ENCODE results near the gene TAS2R60.

The TAS2R60 gene

DNA sequence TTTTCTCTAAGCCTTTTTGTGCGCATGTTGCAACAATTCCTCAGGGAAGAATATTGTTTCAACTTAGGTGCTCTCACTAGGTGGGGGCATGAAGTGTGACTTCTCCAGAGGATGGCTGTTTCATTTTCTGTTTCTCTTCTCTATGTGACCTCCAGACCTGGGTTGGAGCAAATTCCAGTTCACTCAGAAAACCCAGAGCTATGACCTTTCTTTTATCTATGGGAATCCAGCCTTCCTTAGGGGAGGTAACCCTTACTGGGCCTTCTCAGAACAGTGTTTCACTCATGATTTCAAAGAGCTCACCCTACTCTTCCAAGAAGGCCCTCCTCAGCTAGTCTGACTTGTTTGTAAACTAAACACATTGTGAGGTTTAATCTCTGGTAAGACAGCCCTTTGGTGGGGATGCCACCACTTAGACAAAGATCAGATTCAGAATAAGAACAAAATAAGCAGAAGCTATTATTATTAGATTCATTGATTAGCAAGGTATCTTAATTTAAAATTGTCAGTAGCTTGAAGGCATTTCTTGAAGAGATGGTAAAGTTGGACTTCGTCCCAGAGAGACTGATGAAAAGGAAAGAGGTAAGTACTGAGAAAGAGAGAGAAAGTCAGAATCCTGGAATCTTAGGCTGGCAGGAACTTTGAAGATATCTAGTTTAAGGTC lies 16.6 kb upstream of the TAS2R60 start:
- no peak for TF ChIP-seq CTCF (IDR thresholded peaks at IDR 0.05; ENCODE audit: low read depth, low read length)
- Histone ChIP-seq H3K4me3 (ENCODE audit: low read depth, low read length) (no peak overlapping the region), H3K36me3 (no peaks in the 10 kb centered on the region), H3K27ac (no peak overlapping the region), H3K9me3 (ENCODE audit: severe bottlenecking) (no peaks in the 10 kb centered on the region), H3K27me3 (ENCODE audit: insufficient read depth, low read depth, severe bottlenecking) (no peaks in the 10 kb centered on the region)
- no peak for DNase-seq

GRCh38 chr7:143429770-143430698 lies 13.2 kb upstream of the TAS2R60 start:
- Histone ChIP-seq H3K27me3 (ENCODE audit: insufficient read depth, low read depth, severe bottlenecking) (no peaks in the 10 kb centered on the region), H3K27ac (no peak overlapping the region), H3K9me3 (ENCODE audit: severe bottlenecking) (no peaks in the 10 kb centered on the region), H3K36me3 (no peaks in the 10 kb centered on the region), H3K4me3 (ENCODE audit: low read depth, low read length) (no peak overlapping the region)
- no peak for DNase-seq
- no peak for TF ChIP-seq CTCF (IDR thresholded peaks at IDR 0.05; ENCODE audit: low read depth, low read length)

- DNase-seq: no peak
- Histone ChIP-seq H3K4me3 (ENCODE audit: low read depth, low read length) (no peak overlapping the region), H3K36me3 (no peaks in the 10 kb centered on the region), H3K27me3 (ENCODE audit: insufficient read depth, low read depth, severe bottlenecking) (no peaks in the 10 kb centered on the region), H3K27ac (no peak overlapping the region), H3K9me3 (ENCODE audit: severe bottlenecking) (no peaks in the 10 kb centered on the region)
- TF ChIP-seq CTCF (IDR thresholded peaks at IDR 0.05; ENCODE audit: low read depth, low read length): no peak
Observed at GRCh38 chr7:143431109-143431508, 12.1 kb upstream of the TAS2R60 start.

GRCh38 chr7:143433759-143434158 lies 9.5 kb upstream of the TAS2R60 start:
- Histone ChIP-seq H3K27me3 (ENCODE audit: insufficient read depth, low read depth, severe bottlenecking) (no peaks in the 10 kb centered on the region), H3K36me3 (no peaks in the 10 kb centered on the region), H3K27ac (no peak overlapping the region), H3K9me3 (ENCODE audit: severe bottlenecking) (no peaks in the 10 kb centered on the region), H3K4me3 (ENCODE audit: low read depth, low read length) (no peak overlapping the region)
- no peak for TF ChIP-seq CTCF (IDR thresholded peaks at IDR 0.05; ENCODE audit: low read depth, low read length)
- no peak for DNase-seq

DNA sequence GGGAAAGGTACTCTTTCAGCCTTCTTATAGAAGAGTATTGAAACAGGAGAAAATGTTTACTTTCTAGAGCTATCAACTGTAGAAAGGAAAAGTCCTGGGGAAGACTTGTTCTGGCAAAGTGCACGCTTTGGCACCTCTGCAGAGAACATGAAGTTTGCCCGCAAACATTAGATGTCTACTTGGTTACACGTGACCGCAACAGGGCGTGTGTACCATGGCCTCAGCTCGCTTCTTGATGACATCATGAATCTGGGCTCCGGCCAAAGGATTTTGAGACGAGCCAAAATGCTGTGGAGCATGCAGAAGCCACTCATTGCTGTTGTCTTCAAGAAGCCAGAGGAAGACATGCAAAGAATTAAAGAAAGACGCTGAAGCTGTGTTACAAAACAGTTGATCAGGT lies 8.6 kb upstream of the TAS2R60 start:
- no peak for DNase-seq
- H3K27ac ChIP-seq: no peak overlapping the region
- no peak overlapping the region for H3K4me3 ChIP-seq (ENCODE audit: low read depth, low read length)

More for the DNA sequence above, 8.6 kb upstream of the TAS2R60 start:
- no peaks in the 10 kb centered on the region for H3K9me3 ChIP-seq (ENCODE audit: severe bottlenecking)
- no peaks in the 10 kb centered on the region for H3K36me3 ChIP-seq
- H3K27me3 ChIP-seq (ENCODE audit: insufficient read depth, low read depth, severe bottlenecking): no peaks in the 10 kb centered on the region
- TF ChIP-seq CTCF (IDR thresholded peaks at IDR 0.05; ENCODE audit: low read depth, low read length): no peak
